Measurements from ENCODE around the gene MAP1B. TPM values are rescaled to one million over a fixed set of nuclear protein-coding genes. Genes with fewer than 3 reads are reported as not detected.

MAP1B gene
- total and polyA plus RNA-seq, 9 of the 15 experiments (the other 6 are each of a cell fraction or from before 2014, with no cell fraction given): 5.2 to 66.1 (median 17.3) TPM

- TF ChIP-seq THRB (CRISPR knock-in tag; conservative IDR thresholded peaks at IDR 0.05) (no peak), E2F1 (CRISPR knock-in tag; IDR thresholded peaks at IDR 0.05) (no peak)
Observed at GRCh38 chr5:72191404-72191803, 84.1 kb downstream of the MAP1B start (continued).

- H3K79me2 ChIP-seq (ENCODE audit: control insufficient read depth, insufficient read depth, low read length): no peaks in the 10 kb centered on the region
- H4K20me1 ChIP-seq (replicated peaks; ENCODE audit: control insufficient read depth, insufficient read depth, low read length): no peaks in the 10 kb centered on the region
- no peak overlapping the region for H3K4me2 ChIP-seq (ENCODE audit: insufficient read depth, low read length)
- H3K4me1 ChIP-seq (replicated peaks in 1 of 2; ENCODE audit: control insufficient read depth in 2 of 2, insufficient read depth in 2 of 2, low read length in 2 of 2): no peaks in the 10 kb centered on the region
- H3K9ac ChIP-seq (ENCODE audit: insufficient read depth in 1 of 2, low read depth in 2 of 2, low read length in 2 of 2): no peak overlapping the region
- no peak overlapping the region for H3K4me3 ChIP-seq
- H3K27ac ChIP-seq (ENCODE audit: extremely low read depth, low read depth, low read length): no peak overlapping the region
- ChIA-PET POLR2A (interaction anchor here (0.6 to 1.5 kb wide), 2 partner anchors 34 to 377 kb away, joined by 3 to 4 read pairs; no protein-coding TSS in a partner anchor), CTCF (ENCODE audit: low intra/inter-chr PET ratio) (no interaction called here)
- WGBS (ENCODE audit: insufficient coverage, low coverage, missing lambda C conversion rate): 93% methylated on average over 5 of the region's 6 CpGs
- in situ Hi-C loops (cut with MboI) (no loop called here), intact Hi-C loops (cut with micrococcal nuclease) (no loop called here)
- BruUV-seq (replicated peaks): no TSS peak
- no peaks in the 10 kb centered on the region for H3K9me1 ChIP-seq (ENCODE audit: control insufficient read depth, insufficient read depth, low read length)
- H2AFZ ChIP-seq (ENCODE audit: low read depth, low read length): no peak overlapping the region
- TF ChIP-seq E2F5 (CRISPR knock-in tag; IDR thresholded peaks at IDR 0.05) (no peak), ATF1 (CRISPR knock-in tag; IDR thresholded peaks at IDR 0.05) (no peak), ATF1 (tag; IDR thresholded peaks at IDR 0.05) (no peak), MEIS2 (IDR thresholded peaks at IDR 0.05; ENCODE audit: partially characterized antibody) (no peak), ZNF395 (CRISPR knock-in tag; IDR thresholded peaks at IDR 0.05) (no peak), HNRNPLL (IDR thresholded peaks at IDR 0.05; ENCODE audit: low read depth, low read length, poor library complexity, severe bottlenecking) (no peak), TEAD2 (tag; IDR thresholded peaks at IDR 0.05) (no peak), ZNF589 (CRISPR knock-in tag; IDR thresholded peaks at IDR 0.05; ENCODE audit: low read depth) (no peak), ZKSCAN3 (CRISPR knock-in tag; IDR thresholded peaks at IDR 0.05) (no peak), NFE2 (IDR thresholded peaks at IDR 0.05; ENCODE audit: low read depth) (no peak), ZNF316 (IDR thresholded peaks at IDR 0.05) (no peak), ZNF212 (CRISPR knock-in tag; IDR thresholded peaks at IDR 0.05) (no peak)
- H3K9me3 ChIP-seq (replicated peaks; ENCODE audit: control insufficient read depth, insufficient read depth, low read depth, low read length): no peaks in the 10 kb centered on the region
- H3K36me3 ChIP-seq (ENCODE audit: control insufficient read depth, insufficient read depth, low read length): peaks cover 74% of the 10 kb centered on the region
- no peak for DNase-seq (ENCODE audit: extremely low read depth in 1 of 4, low spot score in 3 of 4)
- no peak for FAIRE-seq
- no peak for ATAC-seq
- H3K27me3 ChIP-seq (ENCODE audit: control insufficient read depth in 2 of 2, insufficient read depth in 2 of 2, low read length in 2 of 2): no peaks in the 10 kb centered on the region
Observed at GRCh38 chr5:72194846-72195245, 87.6 kb downstream of the MAP1B start.

All from K562 (cell line).